ENCODE measurements around the gene SOX12. TPM values are rescaled to one million over a fixed set of nuclear protein-coding genes. Genes with fewer than 3 reads are reported as not detected.

Gene SOX12
- total RNA-seq, 2 donors from 2014 or later, result 3.9 to 5.4 TPM

GRCh38 chr20:316316-317068 lies 8.9 kb upstream of the SOX12 start:
- Histone ChIP-seq H3K4me3 (no peak overlapping the region), H3K27ac (no peak overlapping the region), H3K4me1 (ENCODE audit: control insufficient read depth in 1 of 2, low read depth in 2 of 2) (no peaks in the 10 kb centered on the region), H3K36me3 (no peaks in the 10 kb centered on the region), H3K9me3 (no peaks in the 10 kb centered on the region), H3K27me3 (replicated peaks; ENCODE audit: insufficient read depth) (no peaks in the 10 kb centered on the region)
- no peak for TF ChIP-seq CTCF (IDR thresholded peaks at IDR 0.05)
- ATAC-seq (ENCODE audit: insufficient number of reproducible peaks, low FRiP score, low read depth), result no peak
- DNase-seq (ENCODE audit: low spot score), result no peak

GRCh38 chr20:324177-325044 lies 941 bp upstream of the SOX12 start:
- H3K27ac ChIP-seq, result peak overlapping the region; percentile 93 to 97
- H3K9me3 ChIP-seq, result no peaks in the 10 kb centered on the region
- no peaks in the 10 kb centered on the region for H3K36me3 ChIP-seq
- H3K27me3 ChIP-seq (replicated peaks; ENCODE audit: insufficient read depth), result no peaks in the 10 kb centered on the region
- TF ChIP-seq CTCF (IDR thresholded peaks at IDR 0.05), result peak; percentile 52
- peaks cover 3 to 12% of the 10 kb centered on the region in 2 donors for H3K4me1 ChIP-seq (ENCODE audit: control insufficient read depth in 1 of 2, low read depth in 2 of 2)
- peak overlapping the region; percentile 89 for H3K4me3 ChIP-seq
- ATAC-seq (ENCODE audit: insufficient number of reproducible peaks, low FRiP score, low read depth), result peak; percentile 67
- DNase-seq (ENCODE audit: low spot score), result peak; percentile 56

- Histone ChIP-seq H3K27ac (peak overlapping the region; percentile 84 to 93), H3K4me3 (peak overlapping the region; percentile 89), H3K27me3 (replicated peaks; ENCODE audit: insufficient read depth) (no peaks in the 10 kb centered on the region), H3K36me3 (no peaks in the 10 kb centered on the region), H3K9me3 (no peaks in the 10 kb centered on the region), H3K4me1 (ENCODE audit: control insufficient read depth in 1 of 2, low read depth in 2 of 2) (peaks cover 3 to 20% of the 10 kb centered on the region in 2 donors)
- peak; percentile 24 for DNase-seq (ENCODE audit: low spot score)
- TF ChIP-seq CTCF (IDR thresholded peaks at IDR 0.05), result no peak
- no peak for ATAC-seq (ENCODE audit: insufficient number of reproducible peaks, low FRiP score, low read depth)
Measured at GRCh38 chr20:325889-326644, 715 bp downstream of the SOX12 start.

GRCh38 chr20:326645-327185 lies 1.4 kb downstream of the SOX12 start:
- peaks cover 3 to 20% of the 10 kb centered on the region in 2 donors for H3K4me1 ChIP-seq (ENCODE audit: control insufficient read depth in 1 of 2, low read depth in 2 of 2)
- peak overlapping the region; percentile 89 for H3K4me3 ChIP-seq
- DNase-seq (ENCODE audit: low spot score), result peak; percentile 55
- H3K9me3 ChIP-seq, result no peaks in the 10 kb centered on the region
- H3K27ac ChIP-seq, result peak overlapping the region; percentile 84 to 93
- no peak for TF ChIP-seq CTCF (IDR thresholded peaks at IDR 0.05)
- no peak for ATAC-seq (ENCODE audit: insufficient number of reproducible peaks, low FRiP score, low read depth)
- no peaks in the 10 kb centered on the region for H3K27me3 ChIP-seq (replicated peaks; ENCODE audit: insufficient read depth)
- no peaks in the 10 kb centered on the region for H3K36me3 ChIP-seq
